ENCODE data around the gene SPON2.

Gene SPON2

DNA sequence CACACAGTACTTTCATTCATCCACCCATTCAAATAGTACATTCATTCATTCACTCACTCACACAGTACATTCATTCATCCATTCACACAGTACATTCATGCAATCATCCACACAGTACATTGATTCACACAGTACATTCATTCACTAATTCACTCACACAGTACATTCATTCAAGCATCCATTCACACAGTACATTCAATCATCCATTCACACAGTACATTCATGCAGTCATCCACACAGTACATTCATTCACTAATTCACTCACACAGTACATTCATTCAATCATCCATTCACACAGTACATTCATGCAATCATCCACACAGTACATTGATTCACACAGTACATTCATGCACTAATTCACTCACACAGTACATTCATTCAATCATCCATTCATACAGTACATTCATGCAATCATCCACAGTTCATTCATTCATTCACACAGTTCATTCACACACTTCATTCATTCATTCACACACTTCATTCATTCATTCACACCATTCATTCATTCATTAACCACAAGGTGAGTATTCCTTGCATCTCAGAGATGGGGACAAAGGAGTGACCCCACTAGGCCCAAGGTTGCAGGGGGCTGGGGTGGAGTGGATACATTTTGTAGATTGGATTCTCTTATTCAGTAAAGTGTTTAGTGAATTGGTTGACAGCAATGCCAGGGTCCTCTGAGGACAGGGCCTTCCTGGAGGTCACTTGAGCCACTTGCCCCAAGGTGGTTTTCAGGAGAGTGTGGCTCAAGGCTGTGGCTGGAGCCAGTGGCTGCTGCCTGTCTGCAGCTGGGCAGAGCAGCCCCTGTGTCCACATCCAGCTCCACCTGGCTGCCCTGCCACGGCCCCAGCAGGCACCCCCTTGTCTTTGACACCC, 4.3 kb upstream of the SPON2 start:
- no peak overlapping the region for H3K27ac ChIP-seq
- DNase-seq (ENCODE audit: low read depth, low spot score): no peak

DNA sequence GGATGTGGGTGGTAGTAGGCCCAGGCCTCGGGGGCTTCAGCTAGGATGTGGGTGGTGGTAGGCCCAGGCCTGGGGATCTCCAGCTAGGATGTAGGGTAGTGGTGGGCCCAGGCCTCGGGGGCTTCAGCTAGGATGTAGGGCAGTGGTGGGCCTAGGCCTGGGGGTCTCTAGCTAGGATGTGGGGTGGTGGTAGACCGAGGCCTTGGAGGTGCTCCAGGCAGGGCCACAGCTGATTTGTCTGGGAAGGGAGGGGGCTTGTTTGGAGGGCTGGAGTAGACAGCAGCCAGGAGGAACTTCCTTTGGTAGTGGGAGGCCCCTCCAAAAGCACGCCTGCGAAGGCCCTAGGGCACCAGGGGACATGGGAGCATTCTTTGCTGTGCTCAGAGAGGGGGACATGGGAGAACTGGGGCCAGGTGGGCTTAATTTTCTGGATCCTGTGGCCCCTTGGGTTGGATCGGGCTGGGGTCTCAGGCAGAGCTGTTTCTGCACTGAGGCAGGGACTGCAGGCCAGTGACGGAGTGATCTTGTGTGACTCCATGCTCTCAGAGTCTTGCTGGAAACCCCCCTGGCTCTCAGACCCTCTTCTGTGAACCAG, 3.3 kb upstream of the SPON2 start:
- no peak for DNase-seq (ENCODE audit: low read depth, low spot score)

DNA sequence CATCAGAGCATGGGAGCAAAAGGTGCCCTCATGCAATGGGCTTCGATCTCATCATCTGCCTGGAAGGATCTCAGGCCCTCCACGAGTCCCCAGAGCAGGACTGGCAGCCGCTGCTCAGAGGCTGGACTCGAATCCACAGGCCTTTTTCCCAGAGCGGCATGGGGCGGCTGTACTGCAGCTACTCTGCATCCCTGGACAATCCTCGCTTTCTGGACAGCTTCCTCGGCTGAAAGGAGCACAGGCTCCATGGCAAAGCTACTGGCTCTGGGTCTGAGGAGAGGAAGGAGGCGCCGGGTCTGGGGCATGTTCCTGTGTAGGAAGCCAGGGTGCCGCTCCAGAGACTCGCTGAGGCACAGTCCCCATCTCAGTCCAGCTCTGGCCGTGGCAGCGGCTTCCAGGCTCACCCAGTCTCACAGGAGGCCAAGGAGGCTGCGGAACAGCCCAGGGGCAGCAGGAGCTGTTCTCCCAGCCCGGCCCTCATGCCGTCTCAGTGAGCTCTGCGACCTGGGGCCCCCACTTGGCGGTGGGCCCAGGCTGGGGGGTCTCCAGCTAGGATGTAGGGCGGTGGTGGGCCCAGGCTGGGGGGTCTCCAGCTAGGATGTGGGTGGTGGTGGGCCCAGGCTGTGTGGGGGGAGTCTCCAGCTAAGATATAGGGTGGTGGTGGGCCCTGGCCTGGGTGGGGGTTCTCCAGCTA, 2.7 kb upstream of the SPON2 start:
- no peak for DNase-seq (ENCODE audit: low read depth, low spot score)
- H3K27ac ChIP-seq: no peak overlapping the region

More for the DNA sequence above, 3.3 kb upstream of the SPON2 start:
- H3K27ac ChIP-seq: no peak overlapping the region

DNA sequence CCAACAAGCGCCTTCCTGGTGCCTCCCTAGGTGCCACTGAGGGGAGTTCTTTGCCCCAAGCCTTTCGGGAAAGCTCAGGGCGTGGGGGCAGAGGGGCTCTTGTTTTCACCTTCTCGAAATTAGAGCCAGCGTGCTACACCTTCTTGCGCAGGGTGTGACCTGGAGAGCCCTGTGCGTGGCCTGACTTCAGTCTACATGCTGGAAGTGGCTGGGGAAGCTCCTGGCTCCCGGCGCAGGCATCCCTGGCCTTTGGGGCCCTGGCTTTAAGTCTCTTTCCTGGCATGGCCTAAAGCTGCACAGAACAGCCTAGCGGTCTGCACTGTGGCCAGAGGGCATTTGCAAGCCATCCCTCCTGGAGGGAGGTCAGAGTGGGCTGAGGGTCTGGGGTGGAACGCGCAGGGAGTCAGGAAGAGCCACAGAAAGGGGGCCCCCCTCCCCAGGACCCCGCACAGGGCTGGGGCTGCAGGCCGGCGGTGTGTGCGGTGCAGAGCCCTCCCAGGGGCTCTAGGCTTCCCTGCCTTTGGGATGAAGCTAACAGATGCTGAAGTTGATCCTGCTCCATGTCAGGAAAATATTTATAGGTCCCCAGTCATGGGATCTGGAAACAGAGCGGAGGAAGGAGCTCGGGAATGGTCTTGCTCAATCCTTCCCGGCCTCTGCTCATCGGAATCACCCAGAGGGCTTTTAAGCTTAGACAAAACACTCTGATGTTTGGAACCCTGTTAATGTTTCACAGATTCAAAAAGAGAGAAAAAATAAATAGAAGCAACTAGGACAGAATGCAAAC, 781 bp upstream of the SPON2 start:
- DNase-seq (ENCODE audit: low read depth, low spot score): no peak
- H3K27ac ChIP-seq: no peak overlapping the region

DNA sequence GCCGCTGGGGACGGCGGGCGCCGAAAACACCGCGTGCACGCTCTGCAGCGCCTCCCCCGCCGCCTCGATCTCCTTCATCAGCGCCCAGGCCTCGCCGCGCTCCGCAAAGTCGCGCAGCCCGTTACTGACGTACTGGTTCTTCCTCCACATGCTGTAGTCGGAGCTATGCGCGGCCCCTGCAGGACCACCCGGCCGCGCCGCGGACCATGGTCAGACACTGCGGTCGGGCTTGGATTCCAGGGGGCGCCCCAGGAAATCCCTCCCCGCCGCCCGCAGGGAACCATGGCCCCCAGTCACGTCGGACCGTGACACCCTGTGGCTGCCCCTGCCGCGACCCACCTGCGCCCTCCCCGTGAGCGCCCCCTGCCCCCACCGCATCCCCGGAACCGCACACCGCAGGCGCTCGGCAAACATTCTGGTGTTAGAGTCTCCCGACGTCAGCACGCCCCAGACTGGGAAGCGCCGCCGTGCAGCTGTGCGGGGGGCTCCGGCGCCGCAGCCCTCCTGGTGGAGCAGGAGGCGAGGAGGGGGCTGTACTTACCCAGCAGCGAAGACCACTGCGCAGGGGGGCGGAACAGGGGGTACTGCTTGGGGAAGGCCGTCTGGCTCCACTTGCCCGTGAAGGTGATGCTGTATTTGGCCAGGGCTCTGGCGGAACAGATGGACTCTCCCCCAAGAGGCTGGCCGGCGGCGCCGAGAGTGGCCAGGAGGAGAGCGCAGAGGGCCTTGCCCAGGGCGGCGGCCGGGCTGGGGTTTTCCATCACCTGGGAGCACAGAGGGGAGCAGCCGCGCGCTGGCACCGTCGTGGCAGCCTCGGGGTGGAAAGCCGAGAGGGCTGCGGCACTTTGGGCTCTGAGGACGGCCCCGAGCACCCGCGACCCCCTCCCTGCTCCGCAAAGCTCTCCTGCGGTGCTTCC, 814 bp downstream of the SPON2 start:
- DNase-seq (ENCODE audit: low read depth, low spot score): no peak
- no peak overlapping the region for H3K27ac ChIP-seq

DNA sequence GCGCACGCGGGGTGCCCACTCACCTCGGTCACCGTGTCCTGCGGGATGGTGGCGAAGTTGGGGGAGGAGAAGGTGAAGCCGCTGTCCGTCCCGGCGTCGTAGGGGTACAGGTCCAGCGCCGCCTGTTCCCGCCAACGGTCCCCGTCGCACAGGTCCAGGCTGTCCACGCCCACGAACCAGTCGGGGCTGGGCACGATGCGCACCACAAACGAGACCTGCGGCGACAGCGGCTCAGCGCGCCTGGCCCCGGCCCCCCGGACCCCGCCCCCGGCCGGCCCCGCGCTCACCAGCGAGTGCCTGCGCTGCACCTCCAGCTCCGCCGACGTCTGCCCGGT, 1.4 kb downstream of the SPON2 start:
- no peak for DNase-seq (ENCODE audit: low read depth, low spot score)
- H3K27ac ChIP-seq: no peak overlapping the region

DNA sequence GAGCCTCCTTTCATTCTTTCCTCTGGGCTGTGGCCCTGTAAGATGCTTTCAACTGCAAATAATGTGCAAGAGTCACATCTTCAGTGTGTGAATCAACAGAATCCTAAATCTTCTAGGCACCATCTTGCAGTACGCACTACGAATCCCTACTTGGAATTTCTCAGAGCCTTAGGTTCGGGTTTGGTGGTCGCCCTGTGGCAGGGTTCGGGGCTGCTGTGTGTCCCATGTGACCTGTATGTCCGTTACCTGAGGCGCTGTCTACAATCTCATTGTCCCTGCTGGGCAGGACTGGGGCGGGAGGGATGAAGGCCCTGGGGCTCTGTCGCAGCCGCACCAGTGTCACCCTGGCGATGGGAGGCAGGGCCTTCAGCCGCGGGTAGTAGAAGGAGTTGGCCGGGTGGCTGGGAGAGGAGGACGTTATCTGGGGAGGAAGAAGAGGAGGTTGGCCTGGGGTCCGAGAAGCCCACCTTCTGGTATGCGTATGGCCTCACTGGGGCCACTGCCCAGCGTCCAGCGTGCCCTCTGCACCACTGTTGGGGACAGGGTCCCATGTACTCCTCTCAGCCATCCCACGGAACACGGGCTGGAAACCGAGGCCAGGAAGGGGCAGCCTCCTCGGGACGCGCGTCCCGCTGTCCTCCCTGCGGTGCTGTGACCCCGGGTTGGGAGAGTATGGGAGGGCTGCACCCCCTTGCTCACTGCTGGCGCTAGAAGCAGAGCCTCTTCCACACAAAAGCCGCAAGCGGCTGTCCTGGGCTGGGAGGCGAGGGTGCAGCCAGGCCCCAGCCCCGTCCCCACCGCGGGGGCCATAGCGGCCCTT, 2.0 kb downstream of the SPON2 start:
- H3K27ac ChIP-seq: no peak overlapping the region
- DNase-seq (ENCODE audit: low read depth, low spot score): no peak

DNA sequence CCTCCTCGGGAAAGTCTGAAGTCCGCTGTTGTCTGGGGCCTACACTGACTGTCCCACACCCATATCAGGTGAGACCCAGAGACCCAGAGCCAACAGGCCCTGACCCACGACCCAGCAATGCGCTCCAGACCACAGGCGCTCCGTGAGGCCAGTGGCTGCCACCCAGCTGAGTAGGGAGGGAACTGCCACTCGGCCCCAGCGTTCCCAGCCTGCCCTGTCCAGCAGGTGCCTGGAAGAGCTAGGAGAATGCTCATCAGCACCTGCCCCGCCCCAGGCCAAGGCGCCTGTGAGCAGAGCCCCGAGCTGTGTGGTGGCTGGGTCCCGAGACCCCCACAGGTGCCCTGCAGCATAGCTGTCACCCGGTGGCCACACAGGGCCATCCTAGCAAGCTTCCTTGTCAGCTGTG, 2.7 kb downstream of the SPON2 start:
- H3K27ac ChIP-seq: no peak overlapping the region
- DNase-seq (ENCODE audit: low read depth, low spot score): no peak

DNA sequence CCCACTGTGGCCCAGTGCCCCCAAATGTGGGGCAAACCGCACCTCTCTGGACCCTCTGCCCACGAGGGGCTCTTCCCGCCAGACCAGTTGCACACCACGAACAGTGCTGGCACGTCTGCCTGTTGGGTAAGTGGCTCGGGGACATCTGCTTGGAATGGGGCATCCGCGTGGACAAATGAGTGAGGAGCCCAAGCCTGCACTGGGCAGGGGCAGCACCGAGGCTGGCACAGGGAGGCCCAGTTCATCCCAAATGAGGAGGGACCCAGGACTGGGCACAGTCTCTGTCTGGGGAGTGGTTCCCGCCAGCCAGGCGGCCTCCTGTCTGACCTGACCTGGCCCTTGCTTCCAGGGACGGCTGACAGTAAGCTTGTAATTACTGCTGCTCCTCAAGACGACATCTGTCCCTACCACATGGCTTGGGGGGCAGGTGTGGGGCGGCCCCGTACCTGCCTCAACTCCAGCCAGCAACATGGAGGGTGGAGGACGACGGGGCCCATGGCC, 3.2 kb downstream of the SPON2 start:
- DNase-seq (ENCODE audit: low read depth, low spot score): no peak

DNA sequence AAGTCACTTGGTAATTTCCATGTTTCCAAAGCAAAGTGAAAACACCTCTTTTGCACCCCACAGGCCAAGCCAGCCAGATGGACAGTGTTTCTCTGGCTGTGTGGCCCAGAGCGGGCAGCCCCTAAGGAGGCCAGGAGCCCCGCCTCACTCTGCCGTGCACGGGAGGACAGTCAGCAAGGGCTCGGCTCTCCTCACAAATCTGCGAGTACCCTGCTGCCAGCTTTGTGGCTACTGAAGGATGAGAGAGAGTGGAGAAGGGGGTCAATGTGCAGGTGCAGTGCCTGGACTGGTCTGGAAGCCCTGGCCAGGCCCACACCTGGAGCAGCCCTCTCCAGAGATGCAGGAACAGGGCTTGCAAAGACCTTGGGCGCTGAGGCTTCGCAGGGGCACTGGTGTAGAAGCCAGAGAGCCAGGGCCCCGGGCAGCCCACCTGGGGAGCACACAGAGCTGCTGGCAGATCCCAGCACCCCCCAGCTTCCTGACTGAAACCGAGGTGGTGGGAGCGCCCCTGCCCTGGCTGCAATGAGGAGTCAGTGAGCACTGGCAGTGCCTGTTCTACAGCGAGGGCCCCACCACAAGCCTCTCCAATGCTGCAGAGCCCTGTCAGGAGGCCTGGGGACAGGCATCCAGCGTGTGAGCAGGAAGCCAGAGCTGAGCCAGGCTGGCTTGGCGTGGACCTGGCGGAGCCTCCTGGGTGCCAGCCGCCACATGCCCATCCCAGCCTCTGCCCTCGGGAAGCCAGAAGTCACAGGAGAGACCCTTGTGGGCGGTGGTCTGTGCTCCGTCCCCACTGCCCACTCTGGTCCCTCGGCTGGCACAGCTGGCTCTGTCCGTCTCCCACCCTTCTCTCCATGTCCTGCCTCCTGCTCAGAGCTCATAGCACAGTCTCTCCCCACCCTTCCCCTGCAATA, 3.9 kb downstream of the SPON2 start:
- no peak overlapping the region for H3K27ac ChIP-seq
- DNase-seq (ENCODE audit: low read depth, low spot score): no peak

More for the DNA sequence above, 3.2 kb downstream of the SPON2 start:
- no peak overlapping the region for H3K27ac ChIP-seq

DNA sequence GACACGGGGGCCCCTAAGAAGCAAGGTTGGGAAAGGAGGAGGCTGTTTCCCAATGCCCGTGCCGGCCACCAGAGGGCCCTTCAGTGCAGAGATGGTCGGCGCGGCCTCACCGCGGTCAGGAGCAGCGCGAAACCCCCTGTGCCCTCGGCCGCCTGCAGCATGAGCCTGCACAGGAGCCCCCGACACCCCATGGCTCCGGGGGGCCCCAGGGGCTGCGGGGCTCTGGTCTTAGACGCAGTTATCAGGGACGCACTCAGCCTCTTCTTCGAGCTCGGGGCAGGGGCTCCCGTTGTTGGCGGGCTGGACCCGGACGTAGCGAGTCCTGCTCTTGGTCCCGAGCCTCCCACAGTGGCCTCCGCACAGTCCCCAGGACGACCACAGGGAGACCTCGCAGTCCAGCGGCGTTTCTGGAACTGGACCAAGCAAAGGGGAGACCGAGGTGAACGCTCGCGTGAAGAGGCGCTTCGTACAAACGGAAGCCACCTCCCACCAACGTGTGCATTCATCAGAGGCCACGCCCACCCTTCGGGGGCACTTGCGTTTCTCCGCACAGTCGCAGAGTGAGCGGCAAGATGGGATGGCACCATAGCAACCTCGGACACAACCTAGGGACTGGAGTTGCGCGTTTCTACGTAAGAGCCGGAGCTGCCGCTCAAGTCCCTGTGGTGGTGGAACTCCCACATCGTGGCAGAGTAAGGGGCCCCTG, 5.0 kb downstream of the SPON2 start:
- no peak overlapping the region for H3K27ac ChIP-seq
- DNase-seq (ENCODE audit: low read depth, low spot score): no peak

DNA sequence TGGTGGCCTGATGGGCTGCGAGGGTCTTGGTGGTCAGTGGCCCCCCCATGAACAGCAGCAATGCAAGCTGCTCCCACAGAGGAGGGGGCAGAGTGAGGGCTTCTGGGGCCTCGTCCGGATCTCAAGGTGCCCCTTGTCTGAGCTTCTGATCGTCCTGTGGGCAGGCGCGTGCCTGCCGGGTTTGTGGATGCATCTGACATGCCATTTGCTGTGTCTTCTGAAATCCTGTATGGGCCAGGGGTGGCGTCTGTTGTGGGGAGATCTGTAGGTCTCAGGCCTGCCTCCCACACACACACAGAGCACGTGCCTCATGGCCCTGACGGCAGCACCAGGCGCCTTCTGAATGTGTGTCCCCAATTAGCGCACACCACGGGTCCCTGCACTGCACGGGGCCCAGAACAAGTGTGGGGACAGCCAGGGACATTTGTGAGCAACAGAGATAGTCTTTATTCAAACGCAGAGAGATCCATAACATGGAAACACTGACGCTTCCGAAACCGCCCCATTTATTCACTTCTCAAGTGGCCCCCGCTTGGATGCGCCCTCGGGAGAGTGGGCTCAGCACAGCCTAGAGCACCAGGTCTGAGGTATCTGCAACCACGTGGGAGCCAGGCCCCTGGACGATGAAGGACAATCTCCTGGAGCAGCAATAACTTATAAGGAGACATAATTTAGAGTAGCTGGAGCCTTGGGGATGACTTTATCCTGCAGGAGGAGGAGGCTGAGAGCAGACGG, 5.7 kb downstream of the SPON2 start:
- no peak overlapping the region for H3K27ac ChIP-seq
- DNase-seq (ENCODE audit: low read depth, low spot score): no peak

DNA sequence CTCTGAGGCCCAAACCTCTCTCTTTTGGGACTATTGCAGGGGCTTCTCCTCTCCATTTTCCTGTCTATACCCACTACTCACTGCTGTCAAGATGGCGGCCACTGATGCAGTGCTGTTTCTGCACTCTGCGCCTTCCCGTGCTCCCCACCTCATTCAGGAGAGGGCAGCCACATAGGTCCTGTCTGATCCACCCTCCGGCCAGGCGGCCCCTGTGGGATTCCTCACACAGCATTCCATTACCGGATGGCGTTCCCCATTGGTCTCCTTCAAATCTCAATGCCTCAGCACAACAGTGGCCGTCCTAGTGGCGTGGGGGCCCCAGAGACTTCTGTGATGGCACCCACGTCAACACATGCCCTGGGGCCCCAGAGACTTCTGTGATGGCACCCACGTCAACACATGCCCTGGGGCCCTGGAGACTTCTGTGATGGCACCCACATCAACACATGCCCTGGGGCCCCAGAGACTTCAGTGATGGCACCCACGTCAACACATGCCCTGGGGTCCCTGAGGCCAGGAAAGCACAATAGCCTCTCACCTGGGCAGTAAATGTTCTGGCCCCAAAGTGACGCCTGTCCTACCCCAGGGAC, 7.3 kb downstream of the SPON2 start:
- no peak overlapping the region for H3K27ac ChIP-seq
- no peak for DNase-seq (ENCODE audit: low read depth, low spot score)

DNA sequence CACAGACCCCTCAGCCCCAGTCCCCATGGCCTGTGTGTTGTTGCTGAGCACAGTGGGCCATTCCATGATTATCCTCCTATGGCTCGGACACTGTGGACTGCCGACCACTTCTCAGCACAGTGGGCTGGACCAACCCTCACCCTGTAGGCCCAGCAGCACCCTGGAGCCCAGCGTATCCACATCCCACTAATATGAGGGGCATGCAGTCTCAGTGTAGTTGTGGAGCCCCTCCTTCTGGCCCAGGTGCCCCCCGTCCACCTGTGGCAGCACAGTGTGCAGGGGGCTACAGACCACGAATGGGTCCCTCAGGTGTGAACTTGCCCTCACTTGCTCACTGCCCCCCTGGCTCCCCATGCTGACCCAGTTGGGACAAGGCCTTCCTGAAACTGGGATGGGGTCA, 7.9 kb downstream of the SPON2 start:
- no peak overlapping the region for H3K27ac ChIP-seq
- DNase-seq (ENCODE audit: low read depth, low spot score): no peak

DNA sequence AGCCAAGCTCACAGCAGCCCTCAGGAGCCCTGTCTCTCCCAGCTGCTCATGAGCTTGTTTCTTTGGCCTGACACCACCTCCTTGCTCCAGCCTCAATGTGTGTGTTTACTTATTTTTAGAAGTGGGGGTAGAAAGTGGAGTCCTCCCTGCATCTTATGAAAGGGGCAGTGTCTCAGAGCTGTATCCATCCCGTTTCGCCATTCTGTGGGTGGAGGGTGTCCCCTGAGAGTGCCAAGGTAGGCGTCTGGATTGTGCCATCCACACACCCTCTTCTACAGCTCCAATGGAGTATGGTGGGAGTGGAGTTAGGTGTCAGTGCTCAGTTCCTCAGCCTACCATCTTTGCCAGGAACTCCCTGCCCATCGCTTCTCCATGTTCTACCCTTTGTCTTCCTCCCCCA, 8.3 kb downstream of the SPON2 start:
- no peak for DNase-seq (ENCODE audit: low read depth, low spot score)
- H3K27ac ChIP-seq: no peak overlapping the region

DNA sequence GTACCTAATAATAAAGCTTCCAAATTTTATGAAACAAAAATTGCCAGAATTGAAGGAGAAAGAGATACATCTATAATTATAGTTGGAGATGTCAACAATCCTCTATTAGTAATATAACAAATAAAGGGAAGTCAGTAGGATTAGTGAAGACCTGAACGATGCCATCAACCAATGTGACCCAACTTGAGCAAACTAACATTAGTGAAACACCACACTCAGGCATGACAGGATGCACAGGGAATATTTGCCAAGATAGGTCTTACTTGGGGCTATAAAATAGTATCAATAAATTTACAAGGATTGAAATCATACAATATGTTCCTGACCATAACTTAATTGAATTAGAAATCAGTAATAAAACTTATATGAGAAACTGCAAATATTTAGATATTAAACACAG, 12.0 kb downstream of the SPON2 start:
- H3K27ac ChIP-seq: no peak overlapping the region
- no peak for DNase-seq (ENCODE audit: low read depth, low spot score)
